Measurements from ENCODE around the gene HTRA2. TPM values are rescaled to one million over a fixed set of nuclear protein-coding genes. Genes with fewer than 3 reads are reported as not detected.

The HTRA2 gene
- total and polyA plus RNA-seq, 9 of the 15 experiments (the other 6 are each of a cell fraction or from before 2014, with no cell fraction given): 54.2 to 71.2 (median 65.8) TPM

GRCh38 chr2:74516650-74517049 is 13.1 kb upstream of the HTRA2 start:
- Histone ChIP-seq H3K9me3 (replicated peaks; ENCODE audit: control insufficient read depth, insufficient read depth, low read depth, low read length) (no peaks in the 10 kb centered on the region), H3K36me3 (ENCODE audit: control insufficient read depth, insufficient read depth, low read length) (no peaks in the 10 kb centered on the region), H3K27ac (ENCODE audit: extremely low read depth, low read depth, low read length) (no peak overlapping the region), H3K9ac (ENCODE audit: insufficient read depth in 1 of 2, low read depth in 2 of 2, low read length in 2 of 2) (no peak overlapping the region), H2AFZ (ENCODE audit: low read depth, low read length) (no peak overlapping the region), H3K27me3 (ENCODE audit: control insufficient read depth in 2 of 2, insufficient read depth in 2 of 2, low read length in 2 of 2) (no peaks in the 10 kb centered on the region), H3K9me1 (ENCODE audit: control insufficient read depth, insufficient read depth, low read length) (no peaks in the 10 kb centered on the region), H3K4me2 (ENCODE audit: insufficient read depth, low read length) (no peak overlapping the region), H4K20me1 (replicated peaks; ENCODE audit: control insufficient read depth, insufficient read depth, low read length) (no peaks in the 10 kb centered on the region), H3K4me1 (replicated peaks in 1 of 2; ENCODE audit: control insufficient read depth in 2 of 2, insufficient read depth in 2 of 2, low read length in 2 of 2) (peaks cover 0 to 19% of the 10 kb centered on the region in 2 experiments; a peak in 3 of 5 replicates), H3K4me3 (no peak overlapping the region), H3K79me2 (ENCODE audit: control insufficient read depth, insufficient read depth, low read length) (no peaks in the 10 kb centered on the region)
- WGBS (ENCODE audit: insufficient coverage, low coverage, missing lambda C conversion rate): 78% methylated on average over 10 of the region's 13 CpGs
- intact Hi-C loops (cut with micrococcal nuclease): no loop called here
- ATAC-seq: no peak
- ChIA-PET CTCF (ENCODE audit: low intra/inter-chr PET ratio) (no interaction called here), POLR2A (interaction anchor here (1.5 kb wide), 1 partner anchor 11 kb away, joined by 5 read pairs; no protein-coding TSS in a partner anchor)
- no peak for DNase-seq (ENCODE audit: extremely low read depth in 1 of 4, low spot score in 3 of 4)
- in situ Hi-C loops (cut with MboI): no loop called here
- no TSS peak for BruUV-seq (replicated peaks)
- no peak for FAIRE-seq
- TF ChIP-seq ZNF165 (CRISPR knock-in tag; IDR thresholded peaks at IDR 0.05; ENCODE audit: borderline replicate concordance): no peak
- TF ChIP-seq GABPB1 (CRISPR knock-in tag; IDR thresholded peaks at IDR 0.05): no peak
- TF ChIP-seq MED1 (CRISPR knock-in tag; IDR thresholded peaks at IDR 0.05; ENCODE audit: borderline replicate concordance): no peak
- no peak for TF ChIP-seq TAF15 (IDR thresholded peaks at IDR 0.05; ENCODE audit: low read depth, low read length)
- no peak for TF ChIP-seq CREB3 (tag; conservative IDR thresholded peaks at IDR 0.05; ENCODE audit: low read depth)
- no peak for TF ChIP-seq HDAC6 (IDR thresholded peaks at IDR 0.05; ENCODE audit: low read depth, low read length)
- TF ChIP-seq SMARCA4 (IDR thresholded peaks at IDR 0.05): no peak
- no peak for TF ChIP-seq POU5F1 (IDR thresholded peaks at IDR 0.05; ENCODE audit: borderline replicate concordance, low read depth, low read length, partially characterized antibody)
- no peak for TF ChIP-seq NONO (IDR thresholded peaks at IDR 0.05; ENCODE audit: low read depth in 2 of 2, low read length in 1 of 2)
- no peak for TF ChIP-seq ZNF23 (CRISPR knock-in tag; IDR thresholded peaks at IDR 0.05)
- TF ChIP-seq, protein P1, sequence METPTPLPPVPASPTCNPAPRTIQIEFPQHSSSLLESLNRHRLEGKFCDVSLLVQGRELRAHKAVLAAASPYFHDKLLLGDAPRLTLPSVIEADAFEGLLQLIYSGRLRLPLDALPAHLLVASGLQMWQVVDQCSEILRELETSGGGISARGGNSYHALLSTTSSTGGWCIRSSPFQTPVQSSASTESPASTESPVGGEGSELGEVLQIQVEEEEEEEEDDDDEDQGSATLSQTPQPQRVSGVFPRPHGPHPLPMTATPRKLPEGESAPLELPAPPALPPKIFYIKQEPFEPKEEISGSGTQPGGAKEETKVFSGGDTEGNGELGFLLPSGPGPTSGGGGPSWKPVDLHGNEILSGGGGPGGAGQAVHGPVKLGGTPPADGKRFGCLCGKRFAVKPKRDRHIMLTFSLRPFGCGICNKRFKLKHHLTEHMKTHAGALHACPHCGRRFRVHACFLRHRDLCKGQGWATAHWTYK (CRISPR knock-in tag; IDR thresholded peaks at IDR 0.05): no peak
- TF ChIP-seq NFXL1 (CRISPR knock-in tag; IDR thresholded peaks at IDR 0.05): no peak
- TF ChIP-seq, protein P2, sequence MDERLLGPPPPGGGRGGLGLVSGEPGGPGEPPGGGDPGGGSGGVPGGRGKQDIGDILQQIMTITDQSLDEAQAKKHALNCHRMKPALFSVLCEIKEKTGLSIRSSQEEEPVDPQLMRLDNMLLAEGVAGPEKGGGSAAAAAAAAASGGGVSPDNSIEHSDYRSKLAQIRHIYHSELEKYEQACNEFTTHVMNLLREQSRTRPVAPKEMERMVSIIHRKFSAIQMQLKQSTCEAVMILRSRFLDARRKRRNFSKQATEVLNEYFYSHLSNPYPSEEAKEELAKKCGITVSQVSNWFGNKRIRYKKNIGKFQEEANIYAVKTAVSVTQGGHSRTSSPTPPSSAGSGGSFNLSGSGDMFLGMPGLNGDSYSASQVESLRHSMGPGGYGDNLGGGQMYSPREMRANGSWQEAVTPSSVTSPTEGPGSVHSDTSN (CRISPR knock-in tag; IDR thresholded peaks at IDR 0.05; ENCODE audit: low read depth): no peak
- TF ChIP-seq, protein P2 (tag; conservative IDR thresholded peaks at IDR 0.05; ENCODE audit: low read depth): no peak
- TF ChIP-seq POLR2H (tag; IDR thresholded peaks at IDR 0.05; ENCODE audit: low read depth): no peak
- TF ChIP-seq GTF2A2 (tag; IDR thresholded peaks at IDR 0.05): no peak
- TF ChIP-seq ZFP91 (CRISPR knock-in tag; IDR thresholded peaks at IDR 0.05): no peak
- no peak for TF ChIP-seq HNRNPL (IDR thresholded peaks at IDR 0.05; ENCODE audit: low read depth, low read length)

Measured in K562 (cell line).